Effector memory CD8-positive, alpha-beta T cell (primary cell): Measurements from ENCODE around the gene AUH.
A peak's percentile ranks its signal among the peaks of the same experiment; 100 is the strongest.

Experiments
- ATAC-seq: fragments of 150-1000 bp; cut with Tn5 transposase; replicated peaks from 2 replicates; pipeline ENCODE4 v1.10.0; 2021; ENCODE audit warnings: mild to moderate bottlenecking, moderate library complexity
- DNase-seq, 3 experiments: peaks; one replicate each; pipeline ENCODE4 v3.0.0; 2021
- H3K27ac Mint-ChIP-seq, 2 donors: one replicate each; pipeline ENCODE4 v1.8.0; 2022; ENCODE audit warnings: mild to moderate bottlenecking in 2 of 2, mixed read lengths in 2 of 2, moderate library complexity in 2 of 2
- H3K27me3 Mint-ChIP-seq, 2 donors: one replicate each; pipeline ENCODE4 v1.8.0; 2022; ENCODE audit warnings: mixed read lengths in 2 of 2
- H3K36me3 Mint-ChIP-seq: one replicate; pipeline ENCODE4 v1.8.0; 2022; ENCODE audit warnings: mild to moderate bottlenecking, moderate library complexity, mixed read lengths; ENCODE audit not compliant: insufficient read depth
- H3K4me1 Mint-ChIP-seq, 2 donors: one replicate each; pipeline ENCODE4 v1.8.0; 2022; ENCODE audit warnings: low read depth in 2 of 2, mixed read lengths in 2 of 2
- H3K4me3 Mint-ChIP-seq, 2 donors: one replicate each; pipeline ENCODE4 v1.8.0; 2022; ENCODE audit warnings: mild to moderate bottlenecking in 2 of 2, mixed read lengths in 2 of 2, moderate library complexity in 2 of 2
- H3K9me3 Mint-ChIP-seq, 2 donors: one replicate each; pipeline ENCODE4 v1.8.0; 2022; ENCODE audit warnings: mixed read lengths in 2 of 2

Gene AUH

GRCh38 chr9:91289244-91289643, 72.5 kb downstream of the AUH start:
- Mint-ChIP-seq H3K36me3 (peaks cover 16% of the 10 kb centered on the region), H3K27me3 (no peaks in the 10 kb centered on the region), H3K9me3 (no peaks in the 10 kb centered on the region), H3K4me3 (no peak overlapping the region), H3K4me1 (no peaks in the 10 kb centered on the region), H3K27ac (peak overlapping the region in 1 of 2 donors; percentile 41)
- no peak for DNase-seq
- ATAC-seq, result no peak

- Mint-ChIP-seq H3K4me1 (no peaks in the 10 kb centered on the region), H3K9me3 (no peaks in the 10 kb centered on the region), H3K4me3 (no peak overlapping the region), H3K27me3 (no peaks in the 10 kb centered on the region), H3K36me3 (no peaks in the 10 kb centered on the region), H3K27ac (peak overlapping the region in 1 of 2 donors; percentile 19)
- DNase-seq (no peak), ATAC-seq (no peak)
Observed at GRCh38 chr9:91285729-91286353, 75.9 kb downstream of the AUH start.

- Mint-ChIP-seq H3K27ac (no peak overlapping the region), H3K4me1 (no peaks in the 10 kb centered on the region), H3K36me3 (peaks cover 4% of the 10 kb centered on the region), H3K9me3 (no peaks in the 10 kb centered on the region), H3K27me3 (no peaks in the 10 kb centered on the region), H3K4me3 (no peak overlapping the region)
- ATAC-seq (no peak), DNase-seq (no peak)
Observed at GRCh38 chr9:91282292-91282691, 79.4 kb downstream of the AUH start.

GRCh38 chr9:91279296-91280204, 82.2 kb downstream of the AUH start:
- H3K27ac Mint-ChIP-seq, result no peak overlapping the region
- DNase-seq (no peak), ATAC-seq (no peak)
- H3K36me3 Mint-ChIP-seq, result peaks cover 4% of the 10 kb centered on the region
- no peaks in the 10 kb centered on the region for H3K9me3 Mint-ChIP-seq
- no peaks in the 10 kb centered on the region for H3K27me3 Mint-ChIP-seq
- H3K4me3 Mint-ChIP-seq, result no peak overlapping the region
- peaks cover 0 to 6% of the 10 kb centered on the region in 2 donors for H3K4me1 Mint-ChIP-seq

GRCh38 chr9:91276513-91276912, 85.2 kb downstream of the AUH start:
- no peaks in the 10 kb centered on the region for H3K9me3 Mint-ChIP-seq
- H3K27me3 Mint-ChIP-seq, result no peaks in the 10 kb centered on the region
- DNase-seq, result no peak
- peaks cover 0 to 14% of the 10 kb centered on the region in 2 donors for H3K4me1 Mint-ChIP-seq
- ATAC-seq, result no peak
- no peak overlapping the region for H3K4me3 Mint-ChIP-seq
- H3K27ac Mint-ChIP-seq, result no peak overlapping the region
- peaks cover 4% of the 10 kb centered on the region for H3K36me3 Mint-ChIP-seq

- ATAC-seq (no peak), DNase-seq (no peak)
- Mint-ChIP-seq H3K27ac (no peak overlapping the region), H3K36me3 (peaks cover 4% of the 10 kb centered on the region), H3K9me3 (no peaks in the 10 kb centered on the region), H3K4me1 (peaks cover 0 to 14% of the 10 kb centered on the region in 2 donors), H3K27me3 (no peaks in the 10 kb centered on the region), H3K4me3 (no peak overlapping the region)
Observed at GRCh38 chr9:91275655-91276054, 86.1 kb downstream of the AUH start.

- Mint-ChIP-seq H3K27ac (peak overlapping the region; percentile 35 to 81), H3K4me1 (peaks cover 0 to 14% of the 10 kb centered on the region in 2 donors), H3K9me3 (no peaks in the 10 kb centered on the region), H3K27me3 (no peaks in the 10 kb centered on the region), H3K4me3 (no peak overlapping the region), H3K36me3 (peaks cover 4% of the 10 kb centered on the region)
- ATAC-seq (no peak), DNase-seq (no peak)
Observed at GRCh38 chr9:91274949-91275492, 86.7 kb downstream of the AUH start.

- Mint-ChIP-seq H3K4me3 (no peak overlapping the region), H3K27ac (peak overlapping the region in 1 of 2 donors; percentile 81), H3K36me3 (peaks cover 4% of the 10 kb centered on the region), H3K27me3 (no peaks in the 10 kb centered on the region), H3K4me1 (peaks cover 0 to 14% of the 10 kb centered on the region in 2 donors), H3K9me3 (no peaks in the 10 kb centered on the region)
- DNase-seq, result no peak
- peak; percentile 36 for ATAC-seq
Observed at GRCh38 chr9:91273853-91274552, 87.7 kb downstream of the AUH start.

- Mint-ChIP-seq H3K4me3 (no peak overlapping the region), H3K4me1 (peaks cover 0 to 14% of the 10 kb centered on the region in 2 donors), H3K27ac (no peak overlapping the region), H3K27me3 (no peaks in the 10 kb centered on the region), H3K36me3 (no peaks in the 10 kb centered on the region), H3K9me3 (no peaks in the 10 kb centered on the region)
- DNase-seq (no peak), ATAC-seq (no peak)
Observed at GRCh38 chr9:91271156-91271555, 90.6 kb downstream of the AUH start.

- DNase-seq (no peak), ATAC-seq (no peak)
- H3K27ac Mint-ChIP-seq, result no peak overlapping the region
- no peaks in the 10 kb centered on the region for H3K9me3 Mint-ChIP-seq
- peaks cover 0 to 12% of the 10 kb centered on the region in 2 donors for H3K4me1 Mint-ChIP-seq
- H3K27me3 Mint-ChIP-seq, result no peaks in the 10 kb centered on the region
- H3K36me3 Mint-ChIP-seq, result no peaks in the 10 kb centered on the region
- no peak overlapping the region for H3K4me3 Mint-ChIP-seq
Observed at GRCh38 chr9:91269907-91270491, 91.7 kb downstream of the AUH start.

GRCh38 chr9:91266448-91266847, 95.3 kb downstream of the AUH start:
- DNase-seq (no peak), ATAC-seq (no peak)
- no peaks in the 10 kb centered on the region for H3K36me3 Mint-ChIP-seq
- H3K27me3 Mint-ChIP-seq, result no peaks in the 10 kb centered on the region
- no peak overlapping the region for H3K27ac Mint-ChIP-seq
- H3K4me3 Mint-ChIP-seq, result no peak overlapping the region
- H3K4me1 Mint-ChIP-seq, result no peaks in the 10 kb centered on the region
- H3K9me3 Mint-ChIP-seq, result peaks cover 0 to 2% of the 10 kb centered on the region in 2 donors

- no peak overlapping the region for H3K27ac Mint-ChIP-seq
- peaks cover 0 to 2% of the 10 kb centered on the region in 2 donors for H3K9me3 Mint-ChIP-seq
- no peak for ATAC-seq
- H3K4me3 Mint-ChIP-seq, result no peak overlapping the region
- DNase-seq, result no peak
- H3K36me3 Mint-ChIP-seq, result no peaks in the 10 kb centered on the region
- H3K27me3 Mint-ChIP-seq, result no peaks in the 10 kb centered on the region
- H3K4me1 Mint-ChIP-seq, result no peaks in the 10 kb centered on the region
Observed at GRCh38 chr9:91265514-91265913, 96.2 kb downstream of the AUH start.

GRCh38 chr9:91261417-91261816, 100.3 kb downstream of the AUH start:
- Mint-ChIP-seq H3K27ac (no peak overlapping the region), H3K9me3 (peaks cover 0 to 2% of the 10 kb centered on the region in 2 donors), H3K27me3 (no peaks in the 10 kb centered on the region), H3K4me1 (peaks cover 9% of the 10 kb centered on the region in 2 donors), H3K36me3 (no peaks in the 10 kb centered on the region), H3K4me3 (no peak overlapping the region)
- DNase-seq, result no peak
- ATAC-seq, result no peak
